ENCODE data around the gene LPIN1.
"Not testable (repeated sequence)": the region's sequence is repeated elsewhere in the genome, so short reads cannot be mapped to it uniquely, and the experiment has no call there.

LPIN1 gene

DNA sequence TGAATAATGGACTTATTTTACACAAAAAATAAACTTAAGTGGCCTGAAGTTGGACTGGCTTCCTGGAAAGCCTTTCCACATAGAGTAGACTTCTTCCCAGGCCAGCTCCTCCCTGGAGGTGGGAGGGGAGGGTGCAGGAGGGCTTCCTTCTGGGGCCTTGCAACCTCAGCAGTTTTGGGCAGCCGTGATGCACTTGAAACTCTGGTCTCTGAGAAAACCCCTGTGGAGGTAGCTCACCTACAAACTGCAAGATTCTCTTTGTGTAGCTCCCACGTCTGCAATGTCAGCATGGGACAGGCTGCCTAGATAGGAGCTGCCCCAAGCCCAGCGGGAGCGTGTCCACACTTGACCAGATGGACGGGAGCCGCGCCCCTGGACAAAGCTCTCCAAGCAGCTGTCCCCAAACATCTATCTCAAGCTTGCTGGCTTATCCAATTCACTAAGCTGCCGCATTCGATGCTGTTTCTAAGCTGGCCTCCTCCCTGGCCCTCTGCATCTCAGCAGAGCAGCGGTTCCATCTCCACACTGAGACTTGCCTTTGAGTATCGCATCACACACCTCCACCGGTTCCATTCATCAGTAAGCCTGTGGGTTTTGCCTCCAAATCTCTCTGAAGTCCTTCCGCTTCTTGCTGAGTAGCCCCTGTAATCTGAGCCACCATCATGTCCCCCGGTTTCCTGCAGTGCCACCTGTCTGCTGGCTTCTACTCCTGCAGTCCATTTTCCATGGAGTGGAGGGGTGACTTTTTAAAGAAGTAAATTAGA, 1.6 kb upstream of the LPIN1 start:
- DNase-seq, result peak; percentile 80

GRCh38 chr2:11745613-11746375, 638 bp upstream of the LPIN1 start:
- DNase-seq, result peak; percentile 59

- peak; percentile 46 for DNase-seq
These were observed 501 bp downstream of the LPIN1 start for GRCh38 chr2:11746807-11747459.

DNA sequence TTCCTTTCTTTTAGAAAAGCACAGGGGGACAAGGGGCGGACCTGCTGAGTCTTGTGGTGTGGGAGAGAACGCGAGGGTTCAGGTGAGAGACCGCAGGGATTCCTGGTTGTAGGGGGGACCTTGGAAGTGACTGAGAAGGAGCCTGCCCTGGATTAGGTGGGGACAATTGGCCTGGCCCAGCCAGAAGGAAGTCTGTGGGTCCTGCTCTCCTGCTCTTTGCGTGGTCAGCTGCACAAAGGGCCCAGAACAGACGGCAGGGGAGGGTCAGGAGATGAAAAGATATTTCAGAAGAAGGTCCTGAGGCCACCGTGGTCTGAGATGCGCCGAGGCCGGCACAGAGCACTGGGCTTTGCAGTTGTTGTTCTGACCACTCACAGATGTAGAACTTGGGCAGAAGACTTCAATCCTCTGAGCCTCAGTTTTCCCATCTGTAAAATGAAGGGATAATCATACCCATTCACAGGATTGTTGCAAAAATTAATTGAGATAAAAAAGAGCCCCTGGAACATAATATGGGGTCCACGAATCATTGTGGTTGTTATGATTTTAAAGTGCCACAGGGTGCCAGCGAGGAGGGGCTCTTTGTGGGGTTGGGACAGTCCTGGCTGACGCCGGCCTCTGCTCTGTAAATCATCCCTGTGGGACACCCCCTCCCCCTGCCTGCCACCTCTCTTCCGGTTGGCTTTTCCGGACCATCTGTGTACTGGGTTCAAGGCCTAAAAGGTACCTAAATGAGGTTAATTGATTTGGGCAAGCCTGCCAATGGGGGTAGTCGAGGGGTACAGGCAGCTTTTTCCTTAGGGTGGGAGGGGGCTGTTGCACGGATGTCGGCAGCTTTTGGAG, 1.8 kb downstream of the LPIN1 start:
- no peak for DNase-seq

GRCh38 chr2:11748861-11749645, 2.6 kb downstream of the LPIN1 start:
- DNase-seq, result no peak

GRCh38 chr2:11749646-11750349, 3.4 kb downstream of the LPIN1 start:
- DNase-seq, result no peak

DNA sequence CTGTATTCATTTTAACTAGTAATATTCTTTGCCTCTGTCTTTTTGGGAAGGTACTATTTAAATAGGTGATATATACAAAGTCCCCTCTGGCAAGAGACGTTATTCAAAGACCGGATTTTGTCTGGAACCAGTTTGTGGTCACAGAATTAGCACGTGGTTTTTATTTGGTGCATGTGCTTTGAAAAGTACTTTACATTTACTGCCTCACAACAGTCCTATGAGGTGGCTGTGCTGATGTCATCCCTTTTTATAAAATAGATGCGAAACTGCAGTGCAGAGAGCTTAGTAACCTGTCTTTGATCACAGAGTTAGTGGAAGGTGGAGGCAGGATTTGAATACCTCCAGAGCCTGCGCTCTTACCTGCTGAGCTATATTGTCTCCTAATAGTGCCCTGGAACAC, 4.0 kb downstream of the LPIN1 start:
- no peak for DNase-seq

DNA sequence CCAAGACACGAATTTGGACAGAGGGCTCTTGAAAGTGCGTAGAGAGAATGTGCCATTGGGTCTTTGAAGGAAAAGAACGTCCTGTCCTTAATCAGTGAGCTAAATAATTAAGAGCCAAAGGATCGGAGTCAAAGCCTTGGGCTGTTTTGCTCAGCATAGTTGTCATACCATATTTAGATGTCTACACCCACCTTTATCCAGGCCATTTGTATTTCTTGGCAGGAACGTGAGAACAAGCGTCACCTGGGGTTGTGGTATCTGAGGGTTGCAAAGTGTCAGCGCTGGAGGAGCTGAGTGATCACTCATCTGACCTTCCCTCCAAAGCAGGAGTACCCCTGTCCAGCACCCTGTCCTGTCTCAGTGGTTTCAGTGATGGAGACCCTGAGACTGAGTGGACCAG, 4.5 kb downstream of the LPIN1 start:
- no peak for DNase-seq

DNA sequence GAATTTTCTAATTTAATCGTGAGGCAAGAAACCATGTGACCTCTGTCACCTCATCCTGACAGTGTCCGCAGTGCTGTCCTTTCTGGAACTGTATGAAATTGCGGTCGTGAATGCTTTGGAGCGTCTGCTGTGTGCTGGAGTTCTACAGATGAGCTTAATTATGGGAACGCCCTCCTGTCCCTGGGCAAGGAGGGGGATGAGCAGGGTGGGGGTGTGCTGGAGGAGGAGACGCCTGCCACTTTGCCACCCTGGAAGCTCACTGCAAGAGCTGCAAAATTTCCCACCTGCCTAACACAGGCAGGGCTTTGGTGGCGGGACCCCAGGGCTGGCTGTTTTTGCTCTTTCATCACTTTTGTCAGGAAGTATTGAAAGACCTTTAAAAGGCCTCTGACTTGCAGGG, 6.5 kb downstream of the LPIN1 start:
- no peak for DNase-seq

DNA sequence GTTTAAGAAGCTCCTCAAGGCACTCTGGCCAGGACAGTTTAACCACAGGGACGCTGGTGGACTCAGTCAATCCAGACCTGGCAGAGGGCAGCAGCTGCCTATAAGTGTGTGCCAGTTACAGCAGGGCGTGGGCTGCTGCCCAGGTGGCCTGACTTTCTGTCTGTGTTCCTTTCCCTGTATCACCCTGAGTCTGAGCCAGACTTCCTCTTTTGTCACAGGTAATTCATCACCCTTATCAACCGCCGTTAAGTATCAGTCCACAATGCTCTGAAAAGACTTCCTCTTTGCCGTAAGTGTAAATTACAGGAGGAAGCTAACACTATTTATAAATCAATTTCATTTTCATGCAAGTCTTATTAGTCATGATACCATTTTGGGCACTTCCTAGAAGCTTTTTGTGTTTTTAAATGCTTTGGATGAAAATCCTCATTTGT, 7.0 kb downstream of the LPIN1 start:
- peak; percentile 59 for DNase-seq

- DNase-seq, result peak; percentile 32
These were observed 7.7 kb downstream of the LPIN1 start for GRCh38 chr2:11753886-11754699.

GRCh38 chr2:11754700-11755015, 8.2 kb downstream of the LPIN1 start:
- no peak for DNase-seq

GRCh38 chr2:11757101-11757500, 10.7 kb downstream of the LPIN1 start:
- DNase-seq, result no peak

- DNase-seq, result no peak
These were observed 11.8 kb downstream of the LPIN1 start for GRCh38 chr2:11758187-11758586.

DNA sequence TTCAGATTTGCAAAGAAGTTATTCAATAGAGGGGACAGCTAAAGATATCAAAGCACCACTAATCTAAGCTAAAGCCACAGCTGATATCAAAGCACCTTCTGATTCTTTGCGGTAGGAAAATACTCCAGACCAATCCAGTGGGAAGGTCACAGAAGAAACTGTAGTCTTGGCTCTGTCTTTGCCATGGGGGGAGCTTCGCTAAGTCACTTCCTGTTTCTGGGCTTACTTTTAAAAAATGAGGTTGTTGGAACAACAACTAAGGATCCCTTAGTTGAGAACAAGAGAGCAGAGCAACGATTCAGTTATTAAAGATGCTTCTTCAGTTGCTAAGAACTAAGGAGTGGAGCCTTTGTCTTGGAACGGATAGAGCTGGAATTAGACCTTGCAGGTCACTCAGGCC, 12.2 kb downstream of the LPIN1 start:
- no peak for DNase-seq

- not testable (repeated sequence) for DNase-seq
These were observed 12.9 kb downstream of the LPIN1 start for GRCh38 chr2:11759182-11759975.

GRCh38 chr2:11761259-11761658, 14.8 kb downstream of the LPIN1 start:
- DNase-seq, result no peak

DNA sequence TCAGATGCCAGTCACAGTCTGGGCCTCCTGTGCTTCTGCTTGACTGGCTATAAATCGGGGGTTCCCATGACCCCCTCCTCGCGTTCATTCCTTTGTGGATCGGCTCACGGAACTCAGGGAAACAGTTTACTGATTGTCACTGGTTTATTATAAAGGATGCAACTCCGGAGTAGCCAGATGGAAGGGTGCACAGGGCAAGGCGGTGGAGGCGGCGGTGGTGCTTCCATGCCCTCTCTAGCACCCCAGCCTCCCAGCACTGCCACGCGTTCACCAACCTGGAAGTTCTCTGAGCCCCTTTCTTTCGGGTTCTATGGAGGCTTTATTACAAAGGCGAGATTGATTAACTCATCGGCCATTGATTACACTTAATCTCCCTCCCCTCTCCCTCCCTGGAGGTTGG, 15.6 kb downstream of the LPIN1 start:
- no peak for DNase-seq

GRCh38 chr2:11762799-11763461, 16.5 kb downstream of the LPIN1 start:
- no peak for DNase-seq

Measured in SHP77 treated with DMSO at 0.1 percent for 48 hours (cell line).